ENCODE measurements around the gene CMTM2. TPM values are rescaled to one million over a fixed set of nuclear protein-coding genes. Genes with fewer than 3 reads are reported as not detected.

CMTM2 gene
- total and polyA plus RNA-seq, 2 donors (not counting 1 experiment from before 2014, with no cell fraction given): not detected

GRCh38 chr16:66636199-66636598, 56.9 kb downstream of the CMTM2 start:
- H3K4me2 ChIP-seq (replicated peaks; ENCODE audit: low read depth, low read length, poor library complexity, severe bottlenecking): no peak overlapping the region
- no peak overlapping the region for H3K27ac ChIP-seq (ENCODE audit: low read length in 2 of 2)
- no peak overlapping the region for H2AFZ ChIP-seq (ENCODE audit: insufficient read depth, low read depth, low read length, poor library complexity, severe bottlenecking)
- CTCF ChIA-PET: no interaction called here
- no peaks in the 10 kb centered on the region for H3K4me1 ChIP-seq (ENCODE audit: control insufficient read depth in 2 of 2, insufficient read depth in 2 of 2, low read length in 2 of 2)
- POLR2A ChIA-PET: no interaction called here
- no peak for ATAC-seq (ENCODE audit: low read depth)
- H3K4me1 Mint-ChIP-seq: no peaks in the 10 kb centered on the region
- no peak for TF ChIP-seq EZH2 (IDR thresholded peaks at IDR 0.05; ENCODE audit: borderline replicate concordance, insufficient read depth, low read depth, low read length, poor library complexity, severe bottlenecking)
- TF ChIP-seq CTCF (IDR thresholded peaks at IDR 0.05): no peak
- WGBS (ENCODE audit: insufficient coverage): 94% methylated on average over 2 of the region's 5 CpGs
- H3K36me3 ChIP-seq (replicated peaks in 1 of 2; ENCODE audit: control extremely low read depth in 1 of 2, control insufficient read depth in 1 of 2, extremely low read depth in 1 of 2, insufficient read depth in 2 of 2, low read length in 1 of 2): no peaks in the 10 kb centered on the region
- DNase-seq: no peak
- H3K27ac Mint-ChIP-seq: no peak overlapping the region
- no peak overlapping the region for H3K4me3 Mint-ChIP-seq
- H3K79me2 ChIP-seq (ENCODE audit: control insufficient read depth, insufficient read depth, low read length): no peaks in the 10 kb centered on the region
- H3K27me3 ChIP-seq (replicated peaks in 1 of 4; ENCODE audit: control extremely low read depth in 1 of 4, control insufficient read depth in 3 of 4, insufficient read depth in 4 of 4, low read length in 3 of 4): peaks cover 0 to 14% (median 1%) of the 10 kb centered on the region in 4 experiments
- no peak overlapping the region for H3K4me3 ChIP-seq (ENCODE audit: control extremely low read depth in 1 of 5, extremely low read depth in 1 of 5, insufficient read depth in 1 of 5, low read depth in 2 of 5, low read length in 4 of 5)
- peaks cover 21% of the 10 kb centered on the region for H3K27me3 Mint-ChIP-seq
- H3K9ac ChIP-seq (ENCODE audit: low read length): no peak overlapping the region
- no peaks in the 10 kb centered on the region for H3K9me3 ChIP-seq (ENCODE audit: control extremely low read depth in 1 of 3, control insufficient read depth in 2 of 3, insufficient read depth in 1 of 3, low read length in 2 of 3)
- H3K9me3 Mint-ChIP-seq (ENCODE audit: insufficient read depth): no peaks in the 10 kb centered on the region
- intact Hi-C loops (cut with micrococcal nuclease): no loop called here
- no peaks in the 10 kb centered on the region for H4K20me1 ChIP-seq (ENCODE audit: control insufficient read depth, insufficient read depth, low read length, poor library complexity, severe bottlenecking)

- DNase-seq: no peak
- H3K9me3 ChIP-seq (ENCODE audit: control extremely low read depth in 1 of 3, control insufficient read depth in 2 of 3, insufficient read depth in 1 of 3, low read length in 2 of 3): no peaks in the 10 kb centered on the region
- H3K9me3 Mint-ChIP-seq (ENCODE audit: insufficient read depth): no peaks in the 10 kb centered on the region
- ChIA-PET CTCF (interaction anchor here (2.8 kb wide), 1 partner anchor 13 kb away, joined by 11 read pairs; no protein-coding TSS in a partner anchor), POLR2A (no interaction called here)
- no peak overlapping the region for H2AFZ ChIP-seq (ENCODE audit: insufficient read depth, low read depth, low read length, poor library complexity, severe bottlenecking)
- no peaks in the 10 kb centered on the region for H3K36me3 ChIP-seq (replicated peaks in 1 of 2; ENCODE audit: control extremely low read depth in 1 of 2, control insufficient read depth in 1 of 2, extremely low read depth in 1 of 2, insufficient read depth in 2 of 2, low read length in 1 of 2)
- intact Hi-C loops (cut with micrococcal nuclease): no loop called here
- H3K27me3 Mint-ChIP-seq: peaks cover 30% of the 10 kb centered on the region
- no peak for TF ChIP-seq EZH2 (IDR thresholded peaks at IDR 0.05; ENCODE audit: borderline replicate concordance, insufficient read depth, low read depth, low read length, poor library complexity, severe bottlenecking)
- no peak for TF ChIP-seq CTCF (IDR thresholded peaks at IDR 0.05)
- no peak overlapping the region for H3K4me3 ChIP-seq (ENCODE audit: control extremely low read depth in 1 of 5, extremely low read depth in 1 of 5, insufficient read depth in 1 of 5, low read depth in 2 of 5, low read length in 4 of 5)
- H3K27ac Mint-ChIP-seq: no peak overlapping the region
- WGBS (ENCODE audit: insufficient coverage): 98% methylated on average over 2 of the region's 3 CpGs
- no peak overlapping the region for H3K4me2 ChIP-seq (replicated peaks; ENCODE audit: low read depth, low read length, poor library complexity, severe bottlenecking)
- no peaks in the 10 kb centered on the region for H3K4me1 Mint-ChIP-seq
- H3K27me3 ChIP-seq (replicated peaks in 1 of 4; ENCODE audit: control extremely low read depth in 1 of 4, control insufficient read depth in 3 of 4, insufficient read depth in 4 of 4, low read length in 3 of 4): peaks cover 0 to 10% (median 1%) of the 10 kb centered on the region in 4 experiments
- no peaks in the 10 kb centered on the region for H4K20me1 ChIP-seq (ENCODE audit: control insufficient read depth, insufficient read depth, low read length, poor library complexity, severe bottlenecking)
- H3K27ac ChIP-seq (ENCODE audit: low read length in 2 of 2): no peak overlapping the region
- no peak overlapping the region for H3K9ac ChIP-seq (ENCODE audit: low read length)
- H3K4me3 Mint-ChIP-seq: no peak overlapping the region
- no peaks in the 10 kb centered on the region for H3K79me2 ChIP-seq (ENCODE audit: control insufficient read depth, insufficient read depth, low read length)
- H3K4me1 ChIP-seq (ENCODE audit: control insufficient read depth in 2 of 2, insufficient read depth in 2 of 2, low read length in 2 of 2): no peaks in the 10 kb centered on the region
- ATAC-seq (ENCODE audit: low read depth): no peak
These were observed 58.5 kb downstream of the CMTM2 start for GRCh38 chr16:66637806-66638205.

Small RNAs within 50 kb of the gene (small RNA-seq; reads per million reads assigned to genes)
- not detected for gene CKLF-CMTM1 (ENCODE audit: insufficient read length, low read depth, low replicate concordance)

Other genes with a start within 250 kb of the CMTM2 start
- not detected in 2 replicates for gene CDH5, start 212.8 kb upstream of the CMTM2 start, total RNA-seq
- not detected in 2 replicates for gene CDH5, start 212.8 kb upstream of the CMTM2 start, polyA plus RNA-seq
- not detected in 2 replicates for gene BEAN1, start 152.2 kb upstream of the CMTM2 start, total RNA-seq
- gene BEAN1, start 152.2 kb upstream of the CMTM2 start, polyA plus RNA-seq: not detected in 2 replicates
- 9.7 and 10.3 TPM in 2 replicates for gene TK2, start 29.3 kb upstream of the CMTM2 start, total RNA-seq
- gene TK2, start 29.3 kb upstream of the CMTM2 start, polyA plus RNA-seq: 2.9 and 4.9 TPM in 2 replicates
- gene CKLF, start 26.9 kb upstream of the CMTM2 start, total RNA-seq: 28.9 and 30.4 TPM in 2 replicates
- gene CKLF, start 26.9 kb upstream of the CMTM2 start, polyA plus RNA-seq: 43.9 and 53.6 TPM in 2 replicates
- 5.5 and 5.9 TPM in 2 replicates for gene CMTM1, start 13.0 kb upstream of the CMTM2 start, total RNA-seq
- 1.6 and 1.8 TPM in 2 replicates for gene CMTM1, start 13.0 kb upstream of the CMTM2 start, polyA plus RNA-seq
- gene CMTM3, start 25.2 kb downstream of the CMTM2 start, total RNA-seq: 6.2 and 7.5 TPM in 2 replicates
- 8.7 and 10.9 TPM in 2 replicates for gene CMTM3, start 25.2 kb downstream of the CMTM2 start, polyA plus RNA-seq
- 0.59 and 0.68 TPM in 2 replicates for gene CMTM4, start 117.3 kb downstream of the CMTM2 start, total RNA-seq
- 0.06 and 0.37 TPM in 2 replicates for gene CMTM4, start 117.3 kb downstream of the CMTM2 start, polyA plus RNA-seq
- gene DYNC1LI2, start 172.1 kb downstream of the CMTM2 start, total RNA-seq: 109 and 111 TPM in 2 replicates
- gene DYNC1LI2, start 172.1 kb downstream of the CMTM2 start, polyA plus RNA-seq: 33.9 and 78.3 TPM in 2 replicates
- gene TERB1, start 222.1 kb downstream of the CMTM2 start, total RNA-seq: 0.71 TPM in 1 of 2 replicates, not detected in the other
- not detected in 2 replicates for gene TERB1, start 222.1 kb downstream of the CMTM2 start, polyA plus RNA-seq

All from B cell (primary cell).